Lung (tissue), 12 donors: Measurements from ENCODE around the gene SLC25A21. TPM values are rescaled to one million over a fixed set of nuclear protein-coding genes. Genes with fewer than 3 reads are reported as not detected.
A peak's percentile ranks its signal among the peaks of the same experiment; 100 is the strongest.

ENCODE experiments used
- ATAC-seq: fragments of 200-7000 bp; cut with Tn5 transposase; one replicate; pipeline ENCODE4 v1.9.1; 2020; ENCODE audit warnings: moderate number of reproducible peaks; ENCODE audit not compliant: insufficient read depth, low FRiP score
- DNase-seq, 3 donors: peaks; one replicate each; pipeline ENCODE4 v3.0.0-alpha.2; 2013 to 2017
- H3K27ac ChIP-seq, 2 donors: one replicate each; pipeline ENCODE4 v1.5.1; 2013; ENCODE audit warnings: mild to moderate bottlenecking in 2 of 2, moderate library complexity in 2 of 2, control low read depth in 1 of 2, inconsistent platforms in 1 of 2, low read depth in 1 of 2, low read length in 1 of 2
- H3K27me3 ChIP-seq, 3 donors: one replicate each; pipeline ENCODE4 v1.5.1; 2013; ENCODE audit warnings: low read length in 2 of 3; ENCODE audit not compliant: control insufficient read depth in 3 of 3, insufficient read depth in 3 of 3
- H3K36me3 ChIP-seq, 4 donors: one replicate each; pipeline ENCODE4 v1.5.1; 2013; ENCODE audit warnings: low read length in 4 of 4, mild to moderate bottlenecking in 1 of 4, moderate library complexity in 1 of 4; ENCODE audit not compliant: control insufficient read depth in 4 of 4, insufficient read depth in 4 of 4
- H3K4me1 ChIP-seq, 5 donors: one replicate each; pipeline ENCODE4 v1.5.1; 2013; ENCODE audit warnings: low read length in 5 of 5, mild to moderate bottlenecking in 2 of 5, moderate library complexity in 1 of 5; ENCODE audit not compliant: control insufficient read depth in 5 of 5, insufficient read depth in 5 of 5
- H3K4me3 ChIP-seq: one replicate; pipeline ENCODE4 v1.5.1; 2013; ENCODE audit warnings: mild to moderate bottlenecking, control low read depth, moderate library complexity
- H3K9ac ChIP-seq, 2 donors: one replicate each; pipeline ENCODE4 v1.5.1; 2013; ENCODE audit warnings: low read length in 2 of 2, control low read depth in 1 of 2; ENCODE audit not compliant: insufficient read depth in 1 of 2
- H3K9me3 ChIP-seq, 4 donors: one replicate each; pipeline ENCODE4 v1.5.1; 2013; ENCODE audit warnings: low read length in 3 of 4, mild to moderate bottlenecking in 1 of 4, moderate library complexity in 1 of 4; ENCODE audit not compliant: control insufficient read depth in 4 of 4, insufficient read depth in 3 of 4
- WGBS, 2 donors: extraction: QIAGEN DNeasy Blood & Tissue Kit; methylation state at CpG; one replicate each; pipeline ENCODE4 v1.1.7; 2013; 5-methylcytosine and 5-hydroxymethylcytosine counted together
- polyA plus RNA-seq, 2 donors: library from polyadenylated mRNA; stranded (reverse); fragments of 200-250 nt; gene quantifications; one replicate each; pipeline ENCODE4 v1.2.1, GENCODE V29; 2013
- total RNA-seq, 2 donors: library from RNA; depleted of rRNA in 1 of 2; stranded (reverse); fragments of >200 nt in 1 of 2; gene quantifications; one replicate each; pipeline ENCODE4 v1.2.1, GENCODE V29; 2014 to 2021
- TF ChIP-seq, protein P1 (sequence below): IDR thresholded peaks from 2 replicates; pipeline ENCODE4 v1.5.1; 2012; ENCODE audit warnings: mild to moderate bottlenecking; ENCODE audit errors: control extremely low read depth, extremely low read depth
- donor health status: control.
- donor health status: control.
- donor health status: Bipolar disorder and iron deficiency.
- donor health status: healthy.
- donor health status: DM: yes; HTN: yes; CAD: no.

SLC25A21 gene
- total and polyA plus RNA-seq, 4 donors: 0.23 to 2.6 (median 0.42) TPM

- peak overlapping the region in 1 of 2 donors; percentile 87 for H3K27ac ChIP-seq
- H3K4me3 ChIP-seq: peak overlapping the region; percentile 43
- H3K4me1 ChIP-seq: peaks cover 0 to 14% (median 5%) of the 10 kb centered on the region in 5 donors
- no peaks in the 10 kb centered on the region for H3K36me3 ChIP-seq
- TF ChIP-seq, protein P1, sequence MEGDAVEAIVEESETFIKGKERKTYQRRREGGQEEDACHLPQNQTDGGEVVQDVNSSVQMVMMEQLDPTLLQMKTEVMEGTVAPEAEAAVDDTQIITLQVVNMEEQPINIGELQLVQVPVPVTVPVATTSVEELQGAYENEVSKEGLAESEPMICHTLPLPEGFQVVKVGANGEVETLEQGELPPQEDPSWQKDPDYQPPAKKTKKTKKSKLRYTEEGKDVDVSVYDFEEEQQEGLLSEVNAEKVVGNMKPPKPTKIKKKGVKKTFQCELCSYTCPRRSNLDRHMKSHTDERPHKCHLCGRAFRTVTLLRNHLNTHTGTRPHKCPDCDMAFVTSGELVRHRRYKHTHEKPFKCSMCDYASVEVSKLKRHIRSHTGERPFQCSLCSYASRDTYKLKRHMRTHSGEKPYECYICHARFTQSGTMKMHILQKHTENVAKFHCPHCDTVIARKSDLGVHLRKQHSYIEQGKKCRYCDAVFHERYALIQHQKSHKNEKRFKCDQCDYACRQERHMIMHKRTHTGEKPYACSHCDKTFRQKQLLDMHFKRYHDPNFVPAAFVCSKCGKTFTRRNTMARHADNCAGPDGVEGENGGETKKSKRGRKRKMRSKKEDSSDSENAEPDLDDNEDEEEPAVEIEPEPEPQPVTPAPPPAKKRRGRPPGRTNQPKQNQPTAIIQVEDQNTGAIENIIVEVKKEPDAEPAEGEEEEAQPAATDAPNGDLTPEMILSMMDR: no peak
- WGBS, 2 donors: 4% methylated on average over 6 of the region's 6 CpGs
- no peaks in the 10 kb centered on the region for H3K9me3 ChIP-seq
- DNase-seq: no peak
- ATAC-seq: no peak
- no peaks in the 10 kb centered on the region for H3K27me3 ChIP-seq
- peak overlapping the region; percentile 82 to 91 for H3K9ac ChIP-seq
Measured at GRCh38 chr14:37171678-37172023, 755 bp downstream of the SLC25A21 start.

- Histone ChIP-seq H3K9ac (no peak overlapping the region), H3K4me3 (no peak overlapping the region), H3K36me3 (no peaks in the 10 kb centered on the region), H3K27ac (no peak overlapping the region), H3K9me3 (no peaks in the 10 kb centered on the region), H3K4me1 (peaks cover 0 to 14% (median 5%) of the 10 kb centered on the region in 5 donors), H3K27me3 (no peaks in the 10 kb centered on the region)
- TF ChIP-seq, protein P1: no peak
- DNase-seq (no peak), ATAC-seq (no peak)
- WGBS, 2 donors: 76 to 84% methylated on average over 9 to 10 of the region's 10 CpGs
Measured at GRCh38 chr14:37170993-37171392, 1.4 kb downstream of the SLC25A21 start.

GRCh38 chr14:37170237-37170636 is 2.2 kb downstream of the SLC25A21 start:
- Histone ChIP-seq H3K27me3 (no peaks in the 10 kb centered on the region), H3K4me1 (peaks cover 0 to 14% (median 5%) of the 10 kb centered on the region in 5 donors), H3K36me3 (no peaks in the 10 kb centered on the region), H3K9ac (no peak overlapping the region), H3K27ac (no peak overlapping the region), H3K9me3 (no peaks in the 10 kb centered on the region), H3K4me3 (no peak overlapping the region)
- ATAC-seq (no peak), DNase-seq (no peak)
- TF ChIP-seq, protein P1: no peak
- WGBS, 2 donors: 92 to 93% methylated on average over 8 of the region's 8 CpGs

DNA sequence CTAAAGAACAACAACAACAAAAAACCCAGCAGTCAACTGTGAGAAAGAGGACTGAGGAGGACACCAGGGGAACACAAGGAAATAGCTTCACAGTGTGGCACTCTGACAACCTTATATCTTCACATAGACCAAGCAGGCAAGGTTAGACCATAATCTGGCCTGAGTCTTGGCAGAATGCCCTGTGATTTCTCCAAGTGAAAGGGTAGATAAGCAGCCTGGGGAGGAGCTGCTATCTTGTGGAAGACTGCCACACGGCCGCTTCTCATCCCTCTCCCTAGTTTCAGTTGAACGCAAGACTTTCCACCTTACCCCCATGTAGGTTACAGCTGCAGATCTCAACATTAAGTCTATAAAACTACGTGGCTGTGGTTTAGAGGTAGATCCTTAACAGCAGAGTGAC is 3.7 kb downstream of the SLC25A21 start:
- Histone ChIP-seq H3K4me1 (peaks cover 0 to 13% (median 5%) of the 10 kb centered on the region in 5 donors), H3K9me3 (no peaks in the 10 kb centered on the region), H3K9ac (no peak overlapping the region), H3K36me3 (no peaks in the 10 kb centered on the region), H3K27me3 (no peaks in the 10 kb centered on the region), H3K27ac (no peak overlapping the region), H3K4me3 (no peak overlapping the region)
- ATAC-seq (no peak), DNase-seq (no peak)
- WGBS, 2 donors: 83 to 84% methylated on average over 4 of the region's 4 CpGs
- TF ChIP-seq, protein P1: no peak
